Measurements from ENCODE around the gene NSMCE1.
A peak's percentile ranks its signal among the peaks of the same experiment; 100 is the strongest.

NSMCE1 gene

GRCh38 chr16:27246439-27246838 lies 22.1 kb downstream of the NSMCE1 start:
- Histone ChIP-seq H3K27ac (peak overlapping the region; percentile 73 to 92), H3K4me3 (no peak overlapping the region)
- no peak for DNase-seq (ENCODE audit: low spot score)
- TF ChIP-seq, protein P1, sequence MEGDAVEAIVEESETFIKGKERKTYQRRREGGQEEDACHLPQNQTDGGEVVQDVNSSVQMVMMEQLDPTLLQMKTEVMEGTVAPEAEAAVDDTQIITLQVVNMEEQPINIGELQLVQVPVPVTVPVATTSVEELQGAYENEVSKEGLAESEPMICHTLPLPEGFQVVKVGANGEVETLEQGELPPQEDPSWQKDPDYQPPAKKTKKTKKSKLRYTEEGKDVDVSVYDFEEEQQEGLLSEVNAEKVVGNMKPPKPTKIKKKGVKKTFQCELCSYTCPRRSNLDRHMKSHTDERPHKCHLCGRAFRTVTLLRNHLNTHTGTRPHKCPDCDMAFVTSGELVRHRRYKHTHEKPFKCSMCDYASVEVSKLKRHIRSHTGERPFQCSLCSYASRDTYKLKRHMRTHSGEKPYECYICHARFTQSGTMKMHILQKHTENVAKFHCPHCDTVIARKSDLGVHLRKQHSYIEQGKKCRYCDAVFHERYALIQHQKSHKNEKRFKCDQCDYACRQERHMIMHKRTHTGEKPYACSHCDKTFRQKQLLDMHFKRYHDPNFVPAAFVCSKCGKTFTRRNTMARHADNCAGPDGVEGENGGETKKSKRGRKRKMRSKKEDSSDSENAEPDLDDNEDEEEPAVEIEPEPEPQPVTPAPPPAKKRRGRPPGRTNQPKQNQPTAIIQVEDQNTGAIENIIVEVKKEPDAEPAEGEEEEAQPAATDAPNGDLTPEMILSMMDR (IDR thresholded peaks at IDR 0.05): no peak

DNA sequence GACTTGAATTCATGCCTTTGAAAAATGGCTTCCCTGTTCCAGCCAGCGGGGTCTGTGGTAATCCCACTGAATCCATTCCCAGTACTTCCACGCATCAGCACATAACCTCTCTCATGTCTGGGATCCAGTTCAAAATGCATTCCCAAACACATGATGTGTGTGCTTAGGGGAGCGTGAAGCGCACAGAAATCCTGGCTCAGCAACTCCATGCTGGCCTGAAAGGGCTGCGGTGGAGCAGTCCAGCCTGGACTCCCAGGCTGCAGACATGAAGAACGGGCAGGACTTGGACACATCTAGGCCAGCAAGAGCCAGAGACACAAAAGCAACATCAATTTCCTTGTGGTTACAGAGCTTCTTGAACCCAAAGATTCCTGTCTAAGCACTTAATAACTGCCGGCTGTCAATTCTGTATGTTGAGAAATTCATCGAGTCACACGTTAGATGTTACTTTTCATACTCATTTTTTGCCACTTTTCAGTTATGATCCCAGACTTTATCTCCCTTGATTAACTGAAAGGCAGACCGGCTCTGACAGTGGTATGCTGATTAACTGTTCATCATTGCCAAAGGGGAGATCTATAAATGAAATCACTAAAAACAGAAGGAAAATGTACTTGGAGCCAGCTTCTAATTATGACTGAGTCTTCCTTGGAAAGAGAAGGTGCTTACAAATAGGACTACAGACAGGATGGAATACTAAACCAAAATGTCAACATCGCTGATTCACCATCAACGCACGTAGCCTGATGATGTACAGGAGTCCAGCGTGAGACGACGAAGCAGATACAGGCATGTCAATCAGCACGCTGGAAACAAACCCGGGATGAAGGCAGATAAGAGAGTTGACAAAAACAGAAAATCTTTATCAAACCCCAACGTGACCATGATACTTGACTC lies 23.0 kb downstream of the NSMCE1 start:
- Histone ChIP-seq H3K27ac (peak overlapping the region; percentile 73 to 92), H3K4me3 (peak overlapping the region; percentile 21)
- TF ChIP-seq, protein P1 (IDR thresholded peaks at IDR 0.05): no peak
- no peak for DNase-seq (ENCODE audit: low spot score)

- no peak overlapping the region for H3K4me3 ChIP-seq
- DNase-seq (ENCODE audit: low spot score): no peak
- peak overlapping the region; percentile 73 to 92 for H3K27ac ChIP-seq
- TF ChIP-seq, protein P1 (IDR thresholded peaks at IDR 0.05): no peak
Observed at GRCh38 chr16:27244363-27244755, 24.2 kb downstream of the NSMCE1 start.

DNA sequence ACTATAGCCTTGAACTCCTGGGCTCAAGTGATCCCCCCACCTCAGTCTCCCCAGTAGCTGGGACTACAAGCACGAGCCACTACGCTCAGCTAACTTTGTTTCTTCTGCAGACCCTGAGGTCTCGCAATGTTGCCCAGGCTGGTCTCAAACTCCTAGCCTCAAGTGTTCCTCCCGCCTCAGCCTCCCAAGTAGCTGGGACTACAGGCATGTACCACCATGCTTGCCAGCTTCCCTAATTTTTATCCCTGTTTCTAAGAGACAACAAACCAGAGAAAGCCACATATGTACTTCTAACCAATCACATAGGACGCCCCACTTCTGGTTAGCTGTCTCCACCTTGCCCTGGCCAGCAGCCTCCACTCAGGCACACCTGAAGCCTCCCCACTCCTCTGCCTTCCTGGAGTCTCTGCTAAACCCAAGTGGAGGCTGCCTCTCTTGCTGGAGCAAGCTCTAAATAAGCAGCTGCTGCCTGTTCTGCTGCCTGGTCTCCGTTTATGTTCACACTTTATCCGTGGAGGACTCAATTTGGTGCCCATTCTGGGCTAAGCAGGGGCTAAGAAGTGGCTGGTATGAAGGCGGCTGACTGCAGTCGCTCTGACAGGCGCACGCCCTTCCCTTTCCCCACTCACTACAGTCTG lies 24.7 kb downstream of the NSMCE1 start:
- DNase-seq (ENCODE audit: low spot score): no peak
- Histone ChIP-seq H3K4me3 (peak overlapping the region; percentile 65), H3K27ac (peak overlapping the region; percentile 73 to 92)
- TF ChIP-seq, protein P1 (IDR thresholded peaks at IDR 0.05): no peak

DNA sequence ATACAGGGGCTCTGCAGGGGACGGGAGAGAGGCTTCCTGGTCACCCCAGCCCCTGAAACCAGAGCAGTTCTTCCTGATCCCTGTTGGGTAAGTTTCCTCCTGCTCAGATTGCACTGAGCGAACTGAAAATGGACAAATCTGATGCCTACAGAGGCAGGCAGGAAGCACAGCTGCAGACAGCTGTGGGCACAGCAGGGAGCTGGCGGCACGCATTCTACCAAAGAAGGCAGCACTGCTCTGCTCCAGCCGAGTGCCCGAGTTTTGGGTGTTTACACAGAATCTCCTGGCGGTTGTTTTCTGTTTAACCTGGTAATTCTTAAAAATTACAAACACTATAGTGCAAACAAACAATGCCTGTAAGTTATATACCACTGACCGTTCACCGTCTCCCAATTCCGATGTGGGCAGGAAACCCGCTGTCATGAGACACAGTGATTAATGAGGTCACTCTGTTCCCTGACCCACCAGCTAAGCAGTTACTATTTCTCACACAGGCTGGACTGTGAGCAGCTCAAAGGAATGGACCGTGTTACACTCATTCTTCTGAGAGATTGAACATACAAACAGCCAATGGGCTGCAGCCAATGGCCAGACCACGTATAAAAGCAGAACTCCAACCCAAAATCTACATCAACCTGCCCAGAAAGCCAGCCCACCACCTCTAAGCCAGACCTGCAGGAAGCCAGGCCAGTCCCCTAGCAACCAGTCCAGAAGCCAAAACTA lies 25.5 kb downstream of the NSMCE1 start:
- H3K27ac ChIP-seq: peak overlapping the region; percentile 73 to 92
- TF ChIP-seq, protein P1 (IDR thresholded peaks at IDR 0.05): no peak
- peak overlapping the region; percentile 65 for H3K4me3 ChIP-seq
- no peak for DNase-seq (ENCODE audit: low spot score)

GRCh38 chr16:27242398-27242797 lies 26.2 kb downstream of the NSMCE1 start:
- peak overlapping the region; percentile 73 to 92 for H3K27ac ChIP-seq
- TF ChIP-seq, protein P1 (IDR thresholded peaks at IDR 0.05): no peak
- no peak for DNase-seq (ENCODE audit: low spot score)
- peak overlapping the region; percentile 65 for H3K4me3 ChIP-seq

All from coronary artery (tissue), 2 donors.